Fibroblast of skin of right quadriceps (primary cell): ENCODE results near the gene TRPM7.
A peak's percentile ranks its signal among the peaks of the same experiment; 100 is the strongest.
"Not testable (repeated sequence)": the region's sequence is repeated elsewhere in the genome, so short reads cannot be mapped to it uniquely, and the experiment has no call there.

Source experiments
- DNase-seq: peaks from one replicate; pipeline ENCODE4 v3.0.0-alpha.2; 2013

The TRPM7 gene, protein sequence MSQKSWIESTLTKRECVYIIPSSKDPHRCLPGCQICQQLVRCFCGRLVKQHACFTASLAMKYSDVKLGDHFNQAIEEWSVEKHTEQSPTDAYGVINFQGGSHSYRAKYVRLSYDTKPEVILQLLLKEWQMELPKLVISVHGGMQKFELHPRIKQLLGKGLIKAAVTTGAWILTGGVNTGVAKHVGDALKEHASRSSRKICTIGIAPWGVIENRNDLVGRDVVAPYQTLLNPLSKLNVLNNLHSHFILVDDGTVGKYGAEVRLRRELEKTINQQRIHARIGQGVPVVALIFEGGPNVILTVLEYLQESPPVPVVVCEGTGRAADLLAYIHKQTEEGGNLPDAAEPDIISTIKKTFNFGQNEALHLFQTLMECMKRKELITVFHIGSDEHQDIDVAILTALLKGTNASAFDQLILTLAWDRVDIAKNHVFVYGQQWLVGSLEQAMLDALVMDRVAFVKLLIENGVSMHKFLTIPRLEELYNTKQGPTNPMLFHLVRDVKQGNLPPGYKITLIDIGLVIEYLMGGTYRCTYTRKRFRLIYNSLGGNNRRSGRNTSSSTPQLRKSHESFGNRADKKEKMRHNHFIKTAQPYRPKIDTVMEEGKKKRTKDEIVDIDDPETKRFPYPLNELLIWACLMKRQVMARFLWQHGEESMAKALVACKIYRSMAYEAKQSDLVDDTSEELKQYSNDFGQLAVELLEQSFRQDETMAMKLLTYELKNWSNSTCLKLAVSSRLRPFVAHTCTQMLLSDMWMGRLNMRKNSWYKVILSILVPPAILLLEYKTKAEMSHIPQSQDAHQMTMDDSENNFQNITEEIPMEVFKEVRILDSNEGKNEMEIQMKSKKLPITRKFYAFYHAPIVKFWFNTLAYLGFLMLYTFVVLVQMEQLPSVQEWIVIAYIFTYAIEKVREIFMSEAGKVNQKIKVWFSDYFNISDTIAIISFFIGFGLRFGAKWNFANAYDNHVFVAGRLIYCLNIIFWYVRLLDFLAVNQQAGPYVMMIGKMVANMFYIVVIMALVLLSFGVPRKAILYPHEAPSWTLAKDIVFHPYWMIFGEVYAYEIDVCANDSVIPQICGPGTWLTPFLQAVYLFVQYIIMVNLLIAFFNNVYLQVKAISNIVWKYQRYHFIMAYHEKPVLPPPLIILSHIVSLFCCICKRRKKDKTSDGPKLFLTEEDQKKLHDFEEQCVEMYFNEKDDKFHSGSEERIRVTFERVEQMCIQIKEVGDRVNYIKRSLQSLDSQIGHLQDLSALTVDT (N-terminal part only)

DNA sequence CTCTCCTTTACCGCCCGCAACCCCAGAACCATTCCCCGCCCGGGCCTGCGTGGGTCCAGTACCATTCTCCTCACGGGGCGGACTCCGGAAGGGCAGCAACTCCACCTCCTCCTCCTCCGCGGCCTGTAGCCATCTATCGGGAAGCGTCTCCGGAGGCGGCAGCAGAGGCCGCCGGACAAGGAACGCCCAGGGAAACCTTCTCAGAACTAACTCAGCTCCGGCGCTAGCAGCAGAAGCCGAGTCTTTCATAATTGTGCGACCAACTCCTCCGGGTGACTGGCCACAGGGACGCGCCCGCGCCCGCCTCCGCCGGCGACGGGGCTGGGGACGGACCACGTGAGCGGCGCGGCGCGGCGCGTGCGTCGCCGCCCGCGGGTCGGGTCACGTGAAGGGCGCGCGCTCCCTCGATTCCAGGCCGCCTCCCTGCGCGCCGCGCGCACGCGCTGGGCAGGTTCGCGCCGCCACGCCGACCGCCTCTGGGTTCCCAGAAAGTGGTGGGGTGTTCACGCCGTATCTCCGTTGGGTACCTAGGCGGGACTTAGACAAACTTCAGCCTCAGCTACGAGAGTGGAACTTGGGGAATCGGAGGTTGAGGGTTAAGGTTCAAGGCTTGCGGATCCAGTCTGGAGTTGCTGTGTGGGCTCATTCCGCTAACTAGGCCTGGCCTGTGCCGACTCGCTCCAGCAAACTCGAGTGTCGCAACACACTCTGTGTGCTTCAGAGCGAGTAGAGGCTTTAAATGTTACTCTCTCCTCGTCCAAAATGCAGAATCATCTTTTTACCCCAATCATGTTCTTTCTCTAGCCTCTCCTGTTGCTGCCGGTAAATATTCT lies at the start of gene TRPM7:
TRPM7 (minus strand) TSS at position 329 of the 833 bp plus-strand sequence; CDS start at position 65, 264 bp downstream.
- DNase-seq: peak; percentile 87

DNA sequence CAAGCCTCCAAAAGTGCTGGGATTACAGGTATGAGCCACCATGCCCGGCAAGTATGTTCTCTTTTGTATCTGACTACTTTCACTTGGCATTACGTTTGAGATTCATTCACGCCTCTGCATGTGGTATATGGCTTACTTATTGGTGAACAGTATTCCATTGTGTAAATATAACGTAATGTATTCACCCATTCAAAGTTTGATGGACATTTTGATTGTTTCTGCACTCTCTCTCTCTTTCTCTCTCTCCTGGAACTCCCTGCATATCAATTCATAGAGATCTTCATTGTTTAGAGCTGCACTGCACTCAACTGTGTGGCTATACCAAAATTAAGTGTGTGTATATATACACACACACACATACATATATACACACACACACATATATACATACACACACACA lies 48.6 kb upstream of the TRPM7 start:
- no peak for DNase-seq

DNA sequence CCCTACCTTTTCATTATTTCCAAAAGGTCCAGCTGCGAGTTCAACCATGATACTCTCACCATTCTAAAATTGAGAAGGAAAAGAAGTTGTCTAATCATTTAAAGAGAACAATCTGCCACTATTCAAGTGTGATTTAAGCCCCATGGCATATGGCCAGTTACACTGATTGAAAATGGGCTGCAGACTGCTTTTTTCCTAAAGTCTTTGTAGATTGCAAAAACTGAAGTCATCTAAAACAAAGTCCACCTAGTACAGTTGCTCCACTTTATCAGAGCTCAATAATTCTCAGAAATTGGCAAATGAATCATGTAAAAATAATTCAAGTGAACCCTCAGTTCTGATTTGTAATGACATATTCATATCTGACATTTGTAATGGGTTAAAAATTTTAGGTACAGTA lies 39.7 kb upstream of the TRPM7 start:
- no peak for DNase-seq

DNA sequence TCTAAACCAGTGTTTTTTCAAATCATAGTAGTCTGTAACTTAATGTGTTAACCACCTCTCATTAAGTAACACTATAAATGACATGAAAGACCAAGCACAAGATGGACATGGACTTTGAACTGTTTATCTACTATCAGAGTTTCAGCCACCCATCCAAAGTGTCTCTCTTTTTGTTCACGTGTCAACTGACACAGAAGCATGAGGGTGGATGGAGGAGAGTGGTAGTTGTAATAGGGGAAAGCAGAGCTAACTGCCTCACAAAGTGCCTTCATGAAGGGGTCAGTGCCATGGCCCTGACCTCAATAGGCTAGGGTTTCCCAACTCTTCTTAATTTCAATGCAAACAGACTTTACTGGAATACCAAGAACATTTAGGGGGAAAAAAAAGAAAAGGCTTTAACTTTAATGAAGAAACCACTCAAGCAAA lies 32.1 kb upstream of the TRPM7 start:
- no peak for DNase-seq

DNA sequence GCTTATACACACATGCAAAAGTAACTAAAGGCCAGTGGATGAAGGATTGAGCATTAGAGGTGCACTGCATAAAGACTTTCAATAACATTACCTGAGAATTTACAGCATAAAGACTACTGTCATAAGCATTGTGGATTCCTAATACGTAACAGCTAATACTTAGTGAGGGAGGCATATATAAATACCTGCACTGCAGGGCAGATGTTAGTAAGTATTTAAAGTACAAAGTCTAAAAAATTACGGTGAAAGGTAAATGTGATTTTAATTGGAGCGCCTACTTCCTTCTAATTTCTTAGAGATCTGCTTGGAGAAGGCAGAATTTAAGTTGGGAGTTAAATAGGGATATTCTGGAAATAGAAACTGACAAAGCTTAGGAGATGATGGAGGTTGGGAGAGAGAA lies 25.4 kb upstream of the TRPM7 start:
- no peak for DNase-seq

DNA sequence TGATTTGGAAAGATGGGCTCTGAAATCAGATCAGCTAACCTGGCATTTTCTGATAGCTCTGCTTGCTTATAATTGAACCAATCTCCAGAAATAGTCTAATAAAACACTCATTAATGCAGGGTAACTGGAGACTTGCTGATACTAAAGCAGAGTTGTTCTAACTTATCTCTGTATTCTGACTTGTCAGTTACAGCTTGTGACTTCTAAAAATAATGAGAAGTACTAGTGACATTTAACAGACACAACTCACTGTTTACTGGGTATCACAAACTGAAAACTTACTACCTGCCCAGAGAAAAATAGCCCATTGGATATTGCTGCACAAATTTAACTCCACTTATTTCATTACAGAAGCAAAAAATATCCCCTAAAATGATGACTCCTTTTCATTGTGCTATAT lies 24.0 kb upstream of the TRPM7 start:
- no peak for DNase-seq

DNA sequence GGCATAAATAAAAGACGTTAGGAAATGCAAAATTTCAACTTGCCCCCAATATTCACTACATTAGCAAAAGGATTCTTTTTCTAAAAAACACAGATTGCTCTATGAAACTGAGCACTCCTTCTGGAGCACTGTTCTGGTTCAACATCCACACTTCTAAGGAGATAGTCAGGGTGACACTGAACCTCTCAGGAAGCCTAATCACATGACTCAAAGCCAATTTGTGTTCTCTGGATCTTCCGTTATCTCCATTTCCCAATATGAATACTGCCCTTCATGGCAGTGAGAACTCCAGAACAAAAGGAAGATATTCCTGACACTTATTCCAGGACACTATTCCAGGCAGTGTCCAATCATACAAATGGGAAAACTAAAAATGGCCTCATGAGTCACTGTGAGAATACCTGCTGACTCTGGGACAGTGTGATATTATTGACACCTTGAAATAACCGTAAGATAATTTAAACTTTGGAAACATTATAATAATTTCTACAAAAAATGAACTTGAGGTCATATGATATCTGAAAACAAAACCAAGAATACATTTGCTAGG lies 21.4 kb upstream of the TRPM7 start:
- DNase-seq: no peak

DNA sequence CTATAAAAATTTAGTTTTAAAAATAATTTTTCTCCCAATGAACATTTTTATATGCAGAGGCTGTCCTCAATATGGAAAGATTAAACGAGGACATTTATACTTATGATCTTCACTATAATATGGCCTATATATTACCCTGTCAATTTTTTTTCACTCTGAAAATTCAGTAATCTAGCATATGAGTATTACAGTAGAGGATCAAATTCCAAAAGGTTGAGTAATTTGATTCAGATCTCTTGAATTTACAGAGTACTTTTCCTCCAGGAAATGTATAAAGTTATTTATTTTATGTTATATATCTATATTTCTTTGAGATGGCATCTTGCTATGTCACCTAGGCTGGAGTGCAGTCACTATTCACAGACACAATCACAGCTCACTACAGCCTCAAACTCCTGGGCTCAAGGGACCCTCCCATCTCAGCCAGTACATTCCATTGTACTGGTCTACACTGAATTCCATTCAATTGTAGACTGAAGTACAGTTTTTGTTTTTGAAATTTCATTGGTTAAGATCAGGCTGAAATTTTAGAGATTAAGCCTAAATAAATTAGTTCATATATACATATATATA lies 16.3 kb upstream of the TRPM7 start:
- DNase-seq: no peak

DNA sequence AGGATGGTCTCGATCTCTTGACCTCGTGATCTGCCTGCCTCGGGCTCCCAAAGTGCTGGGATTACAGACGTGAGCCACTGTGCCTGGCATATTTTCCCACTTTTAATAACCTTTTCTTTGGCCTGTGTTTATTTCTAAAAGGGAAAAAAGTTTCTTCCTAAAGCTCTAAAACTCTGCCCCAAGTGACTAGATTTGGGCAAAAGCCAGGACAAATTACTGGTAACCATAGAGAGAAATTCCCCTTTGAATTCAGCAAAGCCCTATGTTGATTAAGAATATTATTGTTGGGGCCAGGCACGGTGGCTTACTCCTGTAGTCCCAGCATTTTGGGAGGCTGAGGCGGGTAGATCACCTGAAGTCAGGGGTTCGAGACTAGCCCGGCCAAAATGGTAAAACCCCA lies 11.5 kb upstream of the TRPM7 start:
- DNase-seq: no peak

DNA sequence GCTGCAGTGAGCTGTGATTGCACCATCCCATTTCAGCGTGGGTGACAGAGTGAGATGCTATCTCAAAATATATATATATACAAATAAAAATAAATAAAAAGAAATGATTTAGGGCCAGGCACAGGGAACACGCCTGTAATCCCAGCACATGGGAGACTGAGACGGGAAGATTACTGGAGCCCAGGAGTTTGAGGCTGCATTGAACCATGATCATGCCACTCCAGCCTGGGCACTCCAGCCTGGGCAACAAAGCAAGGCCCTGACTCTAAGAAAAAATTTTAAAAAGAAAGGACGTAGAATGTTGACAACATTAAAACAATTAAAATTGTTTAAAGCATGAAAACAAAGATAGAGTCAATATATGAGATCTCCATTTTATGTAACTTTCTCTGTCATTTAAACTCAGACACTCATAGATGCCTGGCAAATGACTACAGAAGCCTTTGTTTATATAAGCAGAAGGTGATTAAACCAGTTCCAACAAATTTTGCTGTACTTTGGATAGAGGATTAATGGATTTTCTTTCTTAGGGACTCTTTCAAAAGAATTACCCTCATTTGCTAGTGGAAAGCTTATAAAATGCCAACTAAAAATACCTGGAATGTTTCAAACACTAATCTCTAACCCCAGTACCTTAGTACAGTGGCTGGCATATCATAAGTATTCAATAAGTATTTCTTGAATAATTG lies 10.7 kb upstream of the TRPM7 start:
- no peak for DNase-seq

DNA sequence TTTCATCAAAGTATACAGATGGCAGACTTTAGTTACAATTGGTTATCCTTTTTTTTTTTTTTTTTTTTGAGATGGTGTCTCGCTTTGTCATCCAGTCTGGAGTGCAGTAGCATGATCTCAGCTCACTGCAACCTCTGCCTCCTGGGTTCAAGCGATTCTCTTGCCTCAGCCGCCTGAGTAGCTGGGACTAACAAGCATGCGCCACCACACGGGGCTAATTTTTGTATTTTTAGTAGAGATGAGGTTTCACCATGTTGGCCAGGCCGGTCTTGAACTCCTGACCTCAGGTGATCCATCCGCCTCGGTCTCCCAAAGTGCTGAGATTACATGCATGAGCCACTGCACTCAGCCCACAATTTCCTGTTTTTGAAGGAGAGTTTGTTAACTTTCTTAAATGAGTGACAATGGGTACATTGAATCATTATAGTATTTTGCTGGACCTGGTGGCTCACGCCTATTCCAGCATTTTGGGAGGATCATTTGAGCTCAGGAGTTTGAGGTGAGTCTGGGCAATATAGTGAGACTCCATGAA lies 8.1 kb upstream of the TRPM7 start:
- not testable (repeated sequence) for DNase-seq

DNA sequence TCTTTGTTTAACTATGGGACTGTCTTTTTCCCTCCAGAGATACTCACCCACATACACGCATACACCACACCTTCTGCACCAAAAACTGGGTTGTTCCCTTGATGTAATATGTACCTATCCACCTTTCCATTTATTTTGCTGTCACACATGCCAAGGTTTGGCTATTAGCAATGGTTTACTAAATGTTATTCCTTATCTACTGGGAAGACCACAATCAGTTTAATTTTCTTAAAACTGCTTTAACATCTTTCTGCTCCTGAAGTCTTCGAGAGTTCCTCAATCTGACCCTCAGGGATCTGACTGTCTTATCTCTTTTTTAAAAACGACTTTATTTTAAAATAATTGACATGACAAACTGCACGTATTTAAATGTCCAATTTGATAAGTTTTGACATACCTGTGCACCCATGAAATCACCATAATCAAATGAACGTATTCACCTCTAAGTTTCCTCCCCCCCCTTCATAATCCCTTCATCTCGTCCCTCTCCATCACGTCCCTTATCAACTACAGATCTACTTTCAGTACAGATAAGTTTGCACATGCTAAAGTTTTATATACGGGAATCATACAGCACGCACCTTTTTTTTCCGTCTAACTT lies 805 bp upstream of the TRPM7 start:
- no peak for DNase-seq

DNA sequence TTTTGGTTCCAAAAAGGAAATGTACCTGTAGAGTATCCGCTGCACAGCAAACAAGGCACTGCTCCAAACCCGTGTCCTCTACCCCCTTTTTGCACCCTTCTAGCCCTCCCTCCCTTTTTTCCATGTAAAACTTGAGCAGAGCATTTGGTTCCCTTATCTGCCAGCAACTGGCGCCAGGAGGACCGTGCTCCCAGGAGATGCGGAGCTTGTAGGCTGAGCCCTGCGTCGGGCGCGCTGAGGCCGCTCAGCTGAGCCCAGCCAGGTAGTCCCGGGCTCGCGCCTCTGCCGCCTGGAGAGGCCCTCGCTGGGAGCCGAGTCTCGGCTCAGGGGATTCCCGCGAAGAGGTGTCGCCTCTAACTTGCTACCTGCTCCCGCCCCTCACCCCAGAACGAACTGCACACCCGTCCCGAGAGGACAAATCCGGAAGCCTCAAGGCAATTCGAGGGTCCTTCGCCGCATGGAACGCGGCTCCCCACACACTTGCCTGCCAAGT lies 575 bp downstream of the TRPM7 start:
- DNase-seq: peak; percentile 32

DNA sequence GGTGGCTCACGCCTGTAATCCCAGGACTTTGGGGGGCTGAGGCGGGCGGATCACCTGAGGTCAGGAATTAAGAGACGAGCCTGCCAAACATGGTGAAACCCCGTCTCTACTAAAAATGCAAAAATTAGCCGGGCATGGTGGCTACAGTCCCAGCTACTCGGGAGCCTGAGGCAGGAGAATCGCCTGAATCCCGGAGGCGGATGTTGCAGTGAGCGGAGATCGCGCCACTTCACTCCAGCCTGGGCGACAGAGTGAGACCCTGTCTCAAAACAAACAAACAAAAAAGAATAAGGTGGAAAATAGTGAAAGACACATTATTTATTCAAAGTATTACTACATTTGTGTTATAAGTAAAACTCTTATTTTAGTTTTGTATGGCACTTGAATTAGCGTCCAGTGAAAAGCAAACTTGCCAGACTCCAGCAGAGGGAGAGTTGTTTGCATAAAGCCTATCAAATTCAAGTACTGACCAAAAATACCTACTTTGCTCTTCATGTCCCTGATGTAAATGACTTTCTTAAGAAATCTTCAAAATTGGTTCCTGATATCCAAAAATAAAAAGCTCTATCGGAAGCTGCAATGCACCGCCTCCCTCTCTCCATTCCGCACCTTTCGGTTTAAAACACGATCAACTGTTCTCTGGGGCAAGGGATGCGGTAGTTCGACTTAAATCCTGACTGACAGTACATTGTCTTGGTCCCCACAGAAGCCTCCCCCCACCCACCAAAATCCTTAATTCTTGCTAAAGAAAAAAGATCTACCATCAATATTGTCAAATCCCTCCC lies 1.2 kb downstream of the TRPM7 start:
- no peak for DNase-seq

DNA sequence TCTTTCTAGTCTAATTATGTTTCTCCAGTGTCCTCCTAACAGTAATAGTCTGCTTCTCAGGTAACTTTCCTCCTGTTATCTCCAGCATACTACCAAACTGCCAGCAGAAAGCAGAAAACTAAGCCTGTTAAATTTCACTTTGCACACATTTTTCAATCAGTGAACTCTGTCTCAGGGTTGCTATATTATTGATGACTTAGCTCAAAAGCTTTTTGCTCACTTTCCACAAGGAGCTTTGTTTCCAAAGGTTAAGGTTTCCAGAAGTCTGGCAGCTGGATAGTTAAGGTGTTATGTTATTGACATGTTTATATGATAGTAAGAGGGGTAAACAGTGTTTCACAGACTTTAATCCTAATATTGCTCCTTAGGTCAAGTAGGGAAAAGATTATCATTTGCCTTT lies 5.1 kb downstream of the TRPM7 start:
- no peak for DNase-seq

DNA sequence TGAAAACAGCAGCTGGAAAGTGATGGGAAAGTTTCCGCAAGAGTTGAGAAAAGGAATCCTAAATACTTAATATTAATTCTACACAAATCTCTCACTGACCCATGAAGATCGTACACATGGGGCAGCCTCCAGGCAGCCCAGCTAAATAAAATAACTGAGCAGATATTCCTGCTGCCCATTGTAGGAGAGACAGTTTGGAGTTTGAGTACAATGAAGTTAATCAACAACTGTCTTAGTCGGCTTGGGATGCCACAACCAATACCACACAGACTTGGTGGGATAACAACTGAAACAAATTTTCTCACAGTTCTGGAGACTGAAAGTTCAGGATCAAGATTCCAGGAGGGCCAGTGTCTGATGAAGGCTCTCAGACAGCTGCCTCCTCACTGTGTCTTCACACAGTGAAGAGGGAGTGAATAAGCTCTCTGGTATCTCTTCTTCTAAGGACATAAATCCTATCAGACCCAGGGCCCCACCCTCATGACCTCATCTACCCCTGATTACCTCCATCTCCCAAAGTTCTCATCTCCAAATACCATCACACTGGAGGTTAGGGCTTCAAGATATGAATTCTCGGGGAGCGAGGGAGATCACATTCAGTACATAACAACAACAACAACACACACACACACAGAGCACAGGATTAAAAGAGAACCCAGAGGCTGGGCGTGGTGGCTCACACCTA lies 9.7 kb downstream of the TRPM7 start:
- DNase-seq: peak; percentile 66

DNA sequence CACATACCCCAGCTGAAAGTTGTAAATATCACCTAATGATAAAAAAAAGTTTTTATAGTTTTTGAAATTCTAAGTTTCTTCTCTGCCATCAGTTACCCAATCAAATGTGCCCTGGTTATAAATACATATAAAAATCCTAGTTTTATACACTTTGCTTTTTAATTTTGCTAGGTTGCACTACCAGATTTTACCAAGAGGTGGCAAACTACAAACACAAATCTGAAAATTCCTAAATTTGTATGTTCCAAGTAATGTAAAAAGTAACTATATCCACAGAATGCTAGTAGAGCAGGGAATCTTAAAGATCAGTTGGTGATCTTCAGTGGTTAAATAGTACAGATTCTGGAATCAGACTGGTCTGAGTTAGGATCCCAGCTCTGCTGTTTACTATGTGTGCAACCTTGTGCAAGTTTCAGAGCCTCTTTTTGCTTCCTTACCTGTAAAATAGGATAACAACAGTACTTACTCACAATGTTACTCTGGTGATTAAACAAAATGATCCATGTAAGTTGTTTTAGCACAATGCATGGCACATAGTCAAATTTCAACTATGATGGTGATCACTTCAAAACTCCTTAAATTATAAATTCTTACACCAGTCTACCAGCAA lies 11.0 kb downstream of the TRPM7 start:
- DNase-seq: peak; percentile 46

DNA sequence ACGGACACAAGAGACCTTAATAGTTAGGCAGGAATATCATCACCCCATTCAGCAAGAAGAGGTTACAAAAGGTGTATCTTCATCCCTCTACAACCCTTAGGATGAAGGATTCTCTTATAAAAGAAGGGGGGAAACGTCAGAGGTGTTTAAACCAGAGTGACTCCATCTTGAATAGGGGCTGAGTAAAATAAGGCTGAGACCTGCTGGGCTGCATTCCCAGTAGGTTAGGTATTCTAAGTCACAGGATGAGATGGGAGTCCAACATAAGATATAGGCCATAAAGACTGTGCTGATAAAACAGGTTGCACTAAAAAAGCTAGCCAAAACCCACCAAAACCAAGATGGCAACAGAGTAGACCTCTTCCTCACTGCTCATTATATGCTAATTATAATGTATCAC lies 16.5 kb downstream of the TRPM7 start:
- no peak for DNase-seq
